Neuronal stem cell (in vitro differentiated cells): ENCODE measurements around the gene MAGI1.
"Not testable (repeated sequence)": the region's sequence is repeated elsewhere in the genome, so short reads cannot be mapped to it uniquely, and the experiment has no call there.

ENCODE experiments used
- DNase-seq: peaks from one replicate; pipeline ENCODE4 v3.0.0-alpha.2; 2013; ENCODE audit warnings: low spot score
- H2AFZ ChIP-seq: one replicate; pipeline ENCODE4 v1.6.1; 2013; ENCODE audit warnings: mild to moderate bottlenecking, low read length, inconsistent platforms
- H2AK5ac ChIP-seq: 2 replicates; pipeline ENCODE4 v1.6.1; 2013; ENCODE audit warnings: low read depth, mild to moderate bottlenecking, inconsistent platforms, low read length, moderate library complexity, mixed read lengths
- H2BK120ac ChIP-seq: 2 replicates; pipeline ENCODE4 v1.6.1; 2013; ENCODE audit warnings: low read depth, mild to moderate bottlenecking, inconsistent platforms, low read length, moderate library complexity, mixed read lengths
- H2BK12ac ChIP-seq: one replicate; pipeline ENCODE4 v1.6.1; 2013; ENCODE audit warnings: low read length, inconsistent platforms
- H2BK15ac ChIP-seq: 2 replicates; pipeline ENCODE4 v1.6.1; 2013; ENCODE audit warnings: mild to moderate bottlenecking, low read length, inconsistent platforms, mixed read lengths
- H2BK5ac ChIP-seq: one replicate; pipeline ENCODE4 v1.6.1; 2013; ENCODE audit warnings: inconsistent platforms, mild to moderate bottlenecking, low read length, moderate library complexity
- H3K14ac ChIP-seq: one replicate; pipeline ENCODE4 v1.6.1; 2013; ENCODE audit warnings: low read length, inconsistent platforms
- H3K18ac ChIP-seq: 2 replicates; pipeline ENCODE4 v1.6.1; 2013; ENCODE audit warnings: low read length, inconsistent platforms
- H3K23ac ChIP-seq: 2 replicates; pipeline ENCODE4 v1.6.1; 2013; ENCODE audit warnings: low read depth, mild to moderate bottlenecking, mixed read lengths, low read length, inconsistent platforms; ENCODE audit not compliant: poor library complexity
- H3K27ac ChIP-seq: replicated peaks from 3 replicates; pipeline ENCODE4 v1.5.1; 2013; ENCODE audit warnings: low read length, inconsistent platforms
- H3K27me3 ChIP-seq, 3 experiments: 2 replicates each; pipeline ENCODE4 v1.6.1; 2013; ENCODE audit warnings: low read length in 3 of 3, mild to moderate bottlenecking in 2 of 3, inconsistent platforms in 1 of 3, low read depth in 1 of 3, mixed read lengths in 1 of 3, moderate library complexity in 1 of 3; ENCODE audit not compliant: control insufficient read depth in 3 of 3, insufficient read depth in 3 of 3
- H3K36me3 ChIP-seq, 2 donors: replicated peaks in 1 of 2; 2 replicates each; pipeline ENCODE4 v1.6.1; 2013; ENCODE audit warnings: low read length in 2 of 2; ENCODE audit not compliant: control insufficient read depth in 2 of 2, insufficient read depth in 2 of 2
- H3K4ac ChIP-seq: 2 replicates; pipeline ENCODE4 v1.6.1; 2013; ENCODE audit warnings: inconsistent platforms, mild to moderate bottlenecking, low read length, moderate library complexity
- H3K4me1 ChIP-seq, 2 donors: 1 replicate in 1 of 2; 2 replicates in 1 of 2; pipeline ENCODE4 v1.6.1; 2013; ENCODE audit warnings: low read length in 2 of 2, low read depth in 1 of 2; ENCODE audit not compliant: control insufficient read depth in 2 of 2, insufficient read depth in 1 of 2
- H3K4me2 ChIP-seq: one replicate; pipeline ENCODE4 v1.6.1; 2013; ENCODE audit warnings: mild to moderate bottlenecking, low read length, inconsistent platforms; ENCODE audit not compliant: insufficient read depth, poor library complexity, severe bottlenecking
- H3K4me3 ChIP-seq, 2 donors: 2 replicates each; pipeline ENCODE4 v1.5.1; 2013; ENCODE audit warnings: low read length in 2 of 2, mild to moderate bottlenecking in 2 of 2, inconsistent platforms in 1 of 2, moderate library complexity in 1 of 2
- H3K79me1 ChIP-seq: one replicate; pipeline ENCODE4 v1.6.1; 2013; ENCODE audit warnings: low read depth, mild to moderate bottlenecking, inconsistent platforms, low read length, moderate library complexity
- H3K9ac ChIP-seq: one replicate; pipeline ENCODE4 v1.6.1; 2013; ENCODE audit warnings: mild to moderate bottlenecking, low read depth, low read length, inconsistent platforms; ENCODE audit not compliant: poor library complexity
- H3K9me3 ChIP-seq, 2 donors: replicated peaks in 1 of 2; 2 replicates each; pipeline versions ENCODE3 to v1.6.1; 2013; ENCODE audit warnings: low read length in 2 of 2, mild to moderate bottlenecking in 2 of 2, inconsistent platforms in 1 of 2, low read depth in 1 of 2, mixed read lengths in 1 of 2, moderate library complexity in 1 of 2; ENCODE audit not compliant: control insufficient read depth in 2 of 2, insufficient read depth in 1 of 2
- H4K8ac ChIP-seq: one replicate; pipeline ENCODE4 v1.6.1; 2013; ENCODE audit warnings: low read depth, mild to moderate bottlenecking, inconsistent platforms, low read length, moderate library complexity
- H4K91ac ChIP-seq: one replicate; pipeline ENCODE4 v1.6.1; 2013; ENCODE audit warnings: low read length, low read depth, mild to moderate bottlenecking, inconsistent platforms; ENCODE audit not compliant: poor library complexity
- WGBS, 2 donors: extraction: QIAGEN DNeasy Blood & Tissue Kit; methylation state at CpG; one replicate each; pipeline ENCODE4 v1.1.7; 2013; ENCODE audit warnings: missing lambda C conversion rate in 2 of 2, mixed read lengths in 1 of 2; ENCODE audit not compliant: insufficient read length in 2 of 2, insufficient replicate concordance in 1 of 2; ENCODE audit errors: extremely low coverage in 2 of 2; 5-methylcytosine and 5-hydroxymethylcytosine counted together

MAGI1 gene

GRCh38 chr3:65509423-65509794 is 529.3 kb downstream of the MAGI1 start:
- not testable (repeated sequence) for H3K79me1 ChIP-seq, H3K23ac ChIP-seq, H3K36me3 ChIP-seq, H3K4ac ChIP-seq, H3K4me3 ChIP-seq, H3K27me3 ChIP-seq, H2AK5ac ChIP-seq, H3K9me3 ChIP-seq, H3K4me1 ChIP-seq, H2AFZ ChIP-seq, H3K14ac ChIP-seq, H4K91ac ChIP-seq, DNase-seq, H2BK5ac ChIP-seq, H2BK12ac ChIP-seq, H4K8ac ChIP-seq, H2BK15ac ChIP-seq, H2BK120ac ChIP-seq, H3K9ac ChIP-seq
- no CpG with 5 or more reads among the region's 24 CpGs for WGBS, 2 donors
- Histone ChIP-seq H3K4me2 (peak overlapping the region; percentile 57), H3K18ac (peak overlapping the region; percentile 77), H3K27ac (peak overlapping the region; percentile 16)

GRCh38 chr3:65508750-65509422 is 529.8 kb downstream of the MAGI1 start:
- no peak overlapping the region for H3K4me3 ChIP-seq
- H3K4ac ChIP-seq = no peak overlapping the region
- no peak for DNase-seq
- no peaks in the 10 kb centered on the region for H3K27me3 ChIP-seq
- H3K4me1 ChIP-seq = no peaks in the 10 kb centered on the region
- H3K23ac ChIP-seq = no peak overlapping the region
- H3K79me1 ChIP-seq = no peaks in the 10 kb centered on the region
- H3K4me2 ChIP-seq = no peak overlapping the region
- H2BK120ac ChIP-seq = no peak overlapping the region
- no peak overlapping the region for H4K8ac ChIP-seq
- H2BK12ac ChIP-seq = no peak overlapping the region
- H2AFZ ChIP-seq = no peak overlapping the region
- H4K91ac ChIP-seq = no peak overlapping the region
- no peak overlapping the region for H3K9ac ChIP-seq
- no peaks in the 10 kb centered on the region for H3K36me3 ChIP-seq
- no peak overlapping the region for H3K27ac ChIP-seq
- WGBS, 2 donors = no CpG with 5 or more reads among the region's 9 CpGs
- no peak overlapping the region for H2BK5ac ChIP-seq
- no peak overlapping the region for H3K14ac ChIP-seq
- H2AK5ac ChIP-seq = no peak overlapping the region
- peaks cover 1 to 5% of the 10 kb centered on the region in 2 donors for H3K9me3 ChIP-seq
- H3K18ac ChIP-seq = peak overlapping the region; percentile 77
- H2BK15ac ChIP-seq = no peak overlapping the region

- Histone ChIP-seq H3K23ac (no peak overlapping the region), H2BK5ac (no peak overlapping the region), H3K4me2 (no peak overlapping the region), H3K4me3 (no peak overlapping the region), H2AK5ac (no peak overlapping the region), H3K27ac (no peak overlapping the region), H3K79me1 (no peaks in the 10 kb centered on the region), H4K8ac (no peak overlapping the region), H2BK120ac (no peak overlapping the region), H2BK15ac (no peak overlapping the region), H3K36me3 (no peaks in the 10 kb centered on the region), H3K18ac (no peak overlapping the region), H3K27me3 (no peaks in the 10 kb centered on the region), H3K9ac (no peak overlapping the region), H3K9me3 (peaks cover 1 to 5% of the 10 kb centered on the region in 2 donors), H2AFZ (no peak overlapping the region), H4K91ac (no peak overlapping the region), H3K4ac (no peak overlapping the region), H3K4me1 (peaks cover 0 to 2% of the 10 kb centered on the region in 2 donors), H3K14ac (no peak overlapping the region), H2BK12ac (no peak overlapping the region)
- DNase-seq = no peak
- WGBS, 2 donors = 100% methylated on average over 1 of the region's 3 CpGs; no CpG with 5 or more reads in 1 of the 2 donors
These were observed 531.3 kb downstream of the MAGI1 start for GRCh38 chr3:65507437-65507836.

GRCh38 chr3:65503776-65504175 is 534.9 kb downstream of the MAGI1 start:
- no CpG with 5 or more reads among the region's 1 CpG for WGBS, 2 donors
- no peak overlapping the region for H3K9ac ChIP-seq

More at GRCh38 chr3:65503776-65504175, 534.9 kb downstream of the MAGI1 start:
- no peak overlapping the region for H2BK12ac ChIP-seq
- no peak overlapping the region for H3K18ac ChIP-seq
- no peak overlapping the region for H4K8ac ChIP-seq
- H2BK15ac ChIP-seq = no peak overlapping the region
- H2AK5ac ChIP-seq = no peak overlapping the region
- H3K79me1 ChIP-seq = no peaks in the 10 kb centered on the region
- H3K27me3 ChIP-seq = no peaks in the 10 kb centered on the region
- no peak overlapping the region for H3K4me2 ChIP-seq
- H3K14ac ChIP-seq = no peak overlapping the region
- H2AFZ ChIP-seq = no peak overlapping the region
- DNase-seq = no peak
- peaks cover under 1 to 3% of the 10 kb centered on the region in 2 donors for H3K9me3 ChIP-seq
- no peaks in the 10 kb centered on the region for H3K36me3 ChIP-seq
- H2BK120ac ChIP-seq = no peak overlapping the region
- no peak overlapping the region for H3K4ac ChIP-seq
- H3K23ac ChIP-seq = no peak overlapping the region
- H3K4me1 ChIP-seq = peaks cover 0 to 3% of the 10 kb centered on the region in 2 donors
- H3K27ac ChIP-seq = no peak overlapping the region
- no peak overlapping the region for H2BK5ac ChIP-seq
- no peak overlapping the region for H3K4me3 ChIP-seq
- H4K91ac ChIP-seq = no peak overlapping the region
